MV-4-11 (cell line): Measurements from ENCODE around the gene PSAT1.

Experiments used
- DNase-seq: peaks from one replicate; lab custom pipeline; 2025; lab: John Stamatoyannopoulos, UW

PSAT1 gene

DNA sequence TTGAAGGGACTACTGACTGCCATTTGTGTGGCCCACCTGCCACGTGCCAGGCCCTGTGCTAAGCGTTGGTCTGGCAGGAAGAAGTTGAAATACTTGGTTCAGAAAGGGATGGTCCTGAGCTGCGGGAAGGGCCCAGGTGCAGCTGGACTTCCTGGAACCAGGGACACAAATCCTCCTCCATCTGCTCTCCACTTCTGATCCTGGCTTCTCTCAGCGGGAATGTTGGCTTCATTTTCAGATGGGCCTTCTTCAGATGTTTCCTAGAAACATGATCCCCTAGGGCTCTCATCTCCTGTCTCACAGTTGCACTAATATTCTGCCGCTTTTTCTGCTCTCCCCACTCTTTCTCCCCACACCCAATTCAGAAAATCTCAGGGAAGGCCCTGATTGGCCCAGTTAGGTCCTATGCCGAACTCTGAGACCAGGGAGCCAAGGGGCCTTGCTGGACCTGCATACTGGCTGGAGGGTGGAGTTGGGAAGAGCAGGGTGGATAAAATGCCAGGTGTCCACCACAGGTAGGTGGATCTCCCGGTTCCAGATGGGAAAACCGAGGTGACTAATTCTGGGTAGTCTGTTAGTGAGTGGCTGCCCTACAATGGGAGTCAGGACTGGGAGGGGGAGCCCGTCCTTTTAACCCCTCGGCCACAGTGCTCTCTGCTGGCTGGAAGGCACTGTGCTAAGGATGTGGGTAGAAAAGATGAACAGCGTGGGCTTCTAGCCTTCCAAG is 19.4 kb downstream of the PSAT1 start:
- no peak for DNase-seq

DNA sequence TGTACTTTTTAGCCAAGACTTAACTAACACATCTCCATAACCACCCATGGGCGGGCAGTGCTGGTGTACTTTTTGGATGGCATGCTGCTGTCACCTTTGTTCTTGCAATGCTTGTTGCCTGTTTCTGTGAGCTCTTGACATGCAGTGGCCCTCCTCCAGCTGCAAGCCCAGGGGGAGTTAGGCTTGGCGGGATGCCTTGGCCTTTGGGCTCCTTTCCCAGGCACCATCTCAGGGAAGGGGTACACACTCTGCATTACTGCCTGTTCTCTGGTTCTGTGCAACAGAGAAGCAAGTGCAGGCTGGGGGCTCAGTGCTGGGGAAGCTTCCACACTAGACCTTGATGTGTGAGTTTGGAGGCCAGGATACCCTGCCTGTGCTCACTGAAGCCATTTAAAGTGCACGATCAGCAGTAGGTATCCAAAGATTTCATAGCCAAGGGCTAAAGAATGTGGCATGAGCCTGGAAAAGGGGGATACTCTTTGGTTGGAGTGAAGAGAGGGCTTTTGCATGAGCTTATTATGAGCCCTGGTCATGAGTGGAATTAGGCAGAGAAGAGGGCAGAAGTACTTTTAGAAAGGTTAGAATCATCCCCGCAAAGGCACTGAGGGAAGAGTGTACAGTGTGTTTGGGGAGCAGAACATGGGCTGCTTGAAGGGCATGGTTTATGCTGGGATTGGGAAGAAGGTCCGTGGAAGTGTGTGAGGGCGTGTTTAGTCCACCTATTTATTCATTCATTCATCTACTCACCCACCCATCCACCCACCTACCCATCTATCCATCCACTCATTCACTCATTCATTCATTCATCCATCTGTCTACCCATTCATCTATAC is 22.5 kb downstream of the PSAT1 start:
- DNase-seq, result no peak

DNA sequence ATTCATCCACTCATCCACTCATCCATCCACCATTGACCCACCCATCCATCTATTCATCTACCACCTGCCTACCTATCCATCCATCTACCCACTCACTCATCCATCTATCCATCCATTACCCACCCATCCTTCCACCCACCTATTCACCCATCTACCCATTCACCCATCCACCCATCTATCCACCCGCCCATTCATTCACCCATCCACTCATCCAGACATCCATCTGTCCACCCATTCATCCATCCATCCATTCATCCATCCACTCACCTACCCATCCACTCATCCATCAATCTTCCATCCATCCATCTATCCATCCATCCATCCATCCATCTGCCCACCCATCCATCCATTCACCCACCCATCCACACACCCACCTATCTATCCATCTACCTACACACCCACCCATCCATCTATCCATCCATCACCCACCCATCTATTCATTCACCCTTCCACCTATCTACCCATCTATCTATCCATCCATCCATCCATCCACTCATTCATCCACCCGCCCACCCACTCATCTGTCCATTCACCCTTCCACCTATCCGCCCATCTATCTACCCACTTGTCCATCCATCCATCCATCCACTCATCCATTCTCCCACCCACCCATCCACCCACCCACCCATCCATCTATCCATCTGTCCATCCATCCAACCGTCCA is 23.2 kb downstream of the PSAT1 start:
- DNase-seq, result no peak

DNA sequence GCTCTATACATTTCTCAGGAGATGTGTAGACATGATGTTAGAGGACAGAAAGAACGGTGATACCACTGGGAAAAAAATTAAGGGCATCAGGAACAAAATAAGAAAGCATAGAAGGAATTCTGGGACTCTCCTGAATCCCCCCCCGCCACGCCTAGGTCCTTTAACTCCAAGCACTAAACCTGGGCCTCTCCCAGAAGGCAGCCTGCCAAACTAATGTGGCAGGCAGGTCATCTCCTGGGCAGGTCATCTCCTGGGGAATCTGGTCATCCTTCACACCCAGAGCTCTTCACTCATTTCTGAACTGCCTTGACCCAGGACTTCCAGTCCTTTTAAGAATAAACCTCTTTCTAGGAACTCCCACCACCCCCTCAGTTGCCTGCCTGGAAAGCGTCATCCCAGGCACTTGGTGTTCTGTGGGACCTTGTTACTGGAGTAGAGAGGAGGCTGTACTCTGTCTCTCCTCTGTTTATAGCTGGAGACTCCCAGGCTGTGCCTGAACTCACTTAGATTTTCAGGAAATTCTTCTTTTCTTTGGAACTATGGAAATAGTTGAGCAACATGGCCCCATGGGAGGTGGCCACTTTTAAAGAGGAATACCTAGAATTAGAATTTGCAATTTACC is 24.1 kb downstream of the PSAT1 start:
- DNase-seq, result no peak

DNA sequence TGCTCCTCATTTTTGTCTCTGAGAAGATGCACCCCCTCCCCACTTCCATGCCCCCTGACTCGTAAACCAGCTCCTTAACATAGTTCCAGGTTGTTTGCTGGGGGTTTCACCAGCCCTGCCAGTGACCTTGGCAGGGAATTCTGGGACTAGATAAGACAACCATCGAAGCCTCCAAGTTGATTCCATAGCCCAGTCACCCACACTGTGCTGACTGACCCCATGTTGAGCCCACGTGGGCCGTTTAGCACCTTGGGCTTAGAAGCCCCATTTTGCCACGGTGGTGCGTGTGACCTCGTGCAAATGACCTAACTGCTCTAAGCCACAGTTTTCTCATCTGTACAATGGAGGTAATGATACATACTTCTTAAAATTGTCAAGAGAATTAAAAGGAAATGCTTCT is 24.6 kb downstream of the PSAT1 start:
- DNase-seq, result no peak

DNA sequence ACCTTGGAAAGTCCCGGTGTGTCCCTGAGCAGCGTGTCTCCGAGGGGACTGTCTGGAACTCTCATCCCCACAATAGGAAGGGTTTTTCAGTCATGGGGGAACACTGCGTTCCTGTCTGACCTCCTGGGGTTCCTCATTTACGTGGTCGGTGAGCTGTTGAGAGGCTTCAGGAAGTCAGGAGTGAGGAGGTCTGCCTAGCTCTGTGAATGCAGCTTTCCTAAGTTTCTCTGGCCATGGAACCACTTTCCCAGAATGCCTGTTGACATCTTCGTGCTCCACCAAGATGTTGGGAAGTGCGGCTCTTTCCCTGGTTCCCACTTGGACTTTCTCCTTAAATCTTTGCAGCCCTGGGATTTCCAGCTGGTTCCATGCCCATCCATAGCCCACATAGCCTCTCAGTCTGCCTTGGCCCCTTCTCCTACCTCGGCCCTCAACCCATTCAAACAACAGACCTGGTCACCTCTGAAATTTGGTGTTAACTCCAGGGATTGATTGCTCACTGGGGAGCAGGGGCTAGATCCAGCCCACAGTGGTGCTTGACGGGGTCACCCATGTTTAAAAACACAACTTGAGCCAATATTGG is 27.2 kb downstream of the PSAT1 start:
- no peak for DNase-seq

DNA sequence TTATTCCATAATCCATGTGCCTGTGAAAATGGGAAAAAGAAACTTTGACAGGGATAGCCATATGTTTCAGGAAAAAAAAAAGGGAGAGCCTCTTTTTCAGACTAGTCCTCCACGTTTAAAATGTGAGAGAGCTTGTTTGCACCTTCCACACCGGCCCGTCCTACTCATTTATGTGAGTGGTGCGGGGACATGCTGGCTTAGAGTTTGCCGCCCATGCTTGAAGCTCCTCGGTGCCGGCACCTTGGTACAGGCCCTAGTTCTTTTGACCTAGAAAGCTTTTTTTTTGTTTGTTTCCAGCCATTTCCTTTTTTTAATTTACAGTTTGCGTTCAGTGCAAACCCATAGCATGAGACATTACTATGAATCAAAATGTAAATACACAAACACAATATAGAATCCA is 27.8 kb downstream of the PSAT1 start:
- DNase-seq, result no peak

DNA sequence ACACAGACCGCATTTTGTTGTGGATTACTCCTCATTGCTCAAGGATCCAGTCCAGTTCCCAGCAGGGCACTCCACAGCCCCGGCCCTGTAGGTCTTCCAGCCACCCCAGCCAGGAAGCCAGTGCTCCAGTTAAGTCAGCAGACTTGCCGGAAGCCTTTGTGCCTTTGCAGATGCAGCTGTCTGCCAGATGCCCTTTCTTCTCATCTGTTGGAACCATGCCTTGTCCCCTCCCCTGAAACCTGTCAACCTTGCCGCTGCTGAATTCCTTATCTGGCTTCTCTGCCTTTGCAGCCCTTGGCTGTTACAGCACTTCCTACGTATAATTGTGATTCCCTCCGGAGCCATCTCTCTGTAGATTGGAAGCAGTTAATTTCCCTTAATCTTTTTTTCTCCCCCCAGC is 28.4 kb downstream of the PSAT1 start:
- no peak for DNase-seq

DNA sequence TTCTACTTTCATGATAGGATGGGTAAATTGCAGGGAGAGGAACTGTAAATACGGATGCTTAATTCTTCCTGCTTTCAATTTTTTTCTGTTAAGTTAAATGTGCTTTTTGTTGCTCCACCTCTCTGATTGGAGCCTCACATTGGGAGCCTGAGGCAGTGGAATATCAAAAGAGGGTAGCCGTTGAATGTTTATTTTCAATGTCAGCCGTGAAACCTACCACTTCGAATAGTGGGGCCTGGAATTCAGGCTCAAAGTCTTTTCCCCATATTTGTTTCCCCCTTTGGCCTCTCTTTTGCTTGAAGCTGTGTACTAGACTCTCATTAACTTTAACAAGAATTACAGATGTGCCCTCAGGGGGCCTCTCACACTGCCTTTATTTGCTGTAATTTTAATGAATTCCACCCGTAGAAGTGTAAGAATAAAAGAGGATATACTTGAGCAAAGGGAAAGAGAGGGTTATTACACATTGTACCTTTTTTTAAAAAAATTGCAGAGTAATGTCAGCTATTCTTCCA is 29.0 kb downstream of the PSAT1 start:
- DNase-seq, result no peak

DNA sequence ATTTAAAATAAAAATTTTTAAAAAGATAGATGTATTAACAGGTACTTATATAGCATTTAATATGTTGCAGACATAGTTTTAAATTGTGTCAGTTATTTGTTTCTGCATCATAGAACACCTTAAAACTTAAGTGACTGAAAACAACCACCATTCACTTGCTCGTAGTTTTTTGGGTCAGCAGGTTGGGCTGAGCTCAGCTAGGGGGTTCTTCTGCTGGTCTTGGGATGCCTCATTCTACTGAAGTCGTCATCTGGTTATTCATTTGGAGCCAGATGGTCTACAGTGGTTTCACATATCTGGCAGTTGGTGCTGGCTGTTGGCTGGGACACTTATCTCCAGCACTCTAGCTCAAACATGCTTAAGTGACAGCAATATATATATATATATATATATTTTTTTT is 29.6 kb downstream of the PSAT1 start:
- no peak for DNase-seq

DNA sequence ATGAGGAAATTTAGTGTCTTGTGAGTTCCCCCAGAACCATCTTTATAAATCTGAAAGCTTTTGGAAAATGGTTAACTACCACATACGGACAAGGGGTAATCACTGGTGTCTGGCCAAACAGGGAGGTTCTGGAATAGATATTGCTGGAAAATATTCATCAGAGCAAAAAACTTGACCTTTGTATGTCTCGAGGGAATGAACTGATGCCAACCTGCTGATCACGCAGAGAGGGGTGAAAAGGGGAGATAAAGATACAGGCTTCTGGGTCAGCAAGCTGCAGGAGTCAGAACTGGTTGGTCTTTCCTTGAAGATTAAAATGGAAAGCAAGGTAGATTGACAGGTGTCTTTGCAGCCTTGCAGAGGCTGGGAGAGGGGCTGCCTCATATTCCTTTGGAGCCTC is 35.5 kb downstream of the PSAT1 start:
- no peak for DNase-seq

DNA sequence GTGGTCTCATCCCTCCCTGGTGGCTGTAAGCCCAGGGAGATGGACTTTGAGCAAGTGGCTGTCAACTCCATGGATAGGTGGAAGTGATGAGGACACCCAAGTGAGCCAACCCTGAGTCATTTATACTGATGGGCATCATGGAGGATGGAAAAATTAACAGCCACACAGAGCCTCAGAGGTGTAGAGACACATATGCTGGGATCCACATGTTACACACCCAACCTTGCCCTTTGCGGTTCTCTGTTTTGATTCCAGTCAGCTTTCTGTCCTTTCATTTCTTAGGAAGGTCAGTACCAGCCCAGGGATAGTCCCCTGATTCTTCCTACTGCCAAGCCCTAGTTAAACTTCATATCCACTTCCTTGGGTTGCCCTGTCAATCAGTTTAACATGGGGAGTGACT is 51.9 kb downstream of the PSAT1 start:
- DNase-seq, result no peak

DNA sequence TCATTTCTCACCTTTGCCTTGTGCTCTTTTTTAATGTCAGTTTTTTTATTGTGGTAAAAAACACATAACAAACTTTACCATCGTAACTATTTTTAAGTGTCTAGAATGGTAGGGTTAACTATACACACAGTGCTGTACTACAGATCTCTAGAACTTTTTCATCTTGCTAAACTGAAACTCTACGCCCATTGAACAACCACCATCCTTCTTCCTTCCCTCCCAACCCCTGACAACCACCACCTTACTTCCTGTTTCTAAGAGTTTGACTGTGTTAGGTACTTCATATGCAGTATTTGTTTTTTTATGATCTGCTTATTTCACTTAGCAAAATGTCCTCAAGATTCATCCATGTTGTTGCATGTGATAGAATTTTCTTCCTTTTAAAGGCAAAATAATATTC is 54.9 kb downstream of the PSAT1 start:
- DNase-seq, result no peak

DNA sequence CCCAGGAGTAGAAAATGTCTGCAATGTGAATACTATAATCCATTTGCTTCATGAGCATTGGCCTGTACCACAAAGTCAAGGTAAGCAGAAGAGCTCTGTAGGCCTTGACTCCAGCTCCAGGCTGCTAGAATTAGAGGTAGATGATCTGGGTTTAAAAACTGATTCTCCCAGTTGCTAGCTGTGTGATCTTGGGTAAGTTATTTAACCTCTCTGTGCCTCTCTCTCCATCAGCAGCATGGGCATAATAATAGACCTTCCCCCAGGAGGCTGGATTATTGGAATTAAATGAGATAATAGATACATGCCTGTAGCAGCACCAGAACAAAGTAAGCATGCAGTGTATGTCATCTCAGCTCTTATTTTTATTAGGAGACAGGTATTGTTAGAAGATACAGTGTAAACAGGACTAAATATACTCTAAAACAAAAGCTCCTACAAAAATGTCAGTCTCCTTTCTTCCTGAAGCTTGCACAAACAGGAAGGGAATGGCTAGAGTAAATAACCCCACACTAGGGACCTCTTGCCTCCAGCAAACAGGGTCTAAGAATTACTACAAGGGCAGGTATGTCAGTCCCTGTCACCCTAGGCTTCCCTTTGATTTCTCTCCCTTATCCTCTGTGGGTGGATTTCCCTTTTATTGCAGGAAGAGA is 57.5 kb downstream of the PSAT1 start:
- no peak for DNase-seq

DNA sequence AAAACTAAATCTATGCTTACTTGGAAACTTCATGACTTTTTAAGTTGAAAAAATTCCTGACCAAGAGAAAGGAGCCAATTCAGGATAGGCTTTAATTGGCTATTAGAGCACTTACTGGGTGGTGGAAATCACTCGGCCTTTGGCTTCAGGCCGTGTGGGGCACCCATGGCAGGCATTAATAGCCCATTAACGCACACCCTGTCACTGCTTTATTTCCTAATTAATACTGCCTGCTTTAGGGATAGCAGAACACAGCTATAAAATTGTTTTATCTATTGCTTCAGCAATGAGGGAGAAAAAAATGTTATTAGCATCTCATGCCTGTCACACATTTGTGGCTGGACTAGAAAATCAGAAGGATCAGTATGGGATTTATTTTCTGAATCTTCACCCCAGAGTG is 58.1 kb downstream of the PSAT1 start:
- DNase-seq, result no peak

DNA sequence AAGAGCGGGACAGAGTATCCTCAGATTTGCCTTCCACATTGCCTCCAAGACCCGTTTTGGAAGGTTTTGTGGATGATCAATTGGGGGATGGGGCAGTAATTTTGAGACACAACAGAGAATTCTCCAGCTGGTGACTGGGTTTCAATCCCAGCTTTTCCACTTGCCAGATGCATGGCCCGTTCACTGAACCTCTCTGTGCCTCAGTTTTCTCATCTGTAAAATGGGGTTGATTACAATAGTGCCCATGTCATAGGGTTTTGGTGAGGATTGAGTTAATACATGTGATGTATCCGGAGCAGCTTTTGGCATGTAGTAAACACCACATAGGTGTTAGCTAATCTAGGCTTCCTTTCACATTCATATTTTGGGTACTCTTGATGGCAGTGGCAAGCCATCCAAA is 59.7 kb downstream of the PSAT1 start:
- no peak for DNase-seq

DNA sequence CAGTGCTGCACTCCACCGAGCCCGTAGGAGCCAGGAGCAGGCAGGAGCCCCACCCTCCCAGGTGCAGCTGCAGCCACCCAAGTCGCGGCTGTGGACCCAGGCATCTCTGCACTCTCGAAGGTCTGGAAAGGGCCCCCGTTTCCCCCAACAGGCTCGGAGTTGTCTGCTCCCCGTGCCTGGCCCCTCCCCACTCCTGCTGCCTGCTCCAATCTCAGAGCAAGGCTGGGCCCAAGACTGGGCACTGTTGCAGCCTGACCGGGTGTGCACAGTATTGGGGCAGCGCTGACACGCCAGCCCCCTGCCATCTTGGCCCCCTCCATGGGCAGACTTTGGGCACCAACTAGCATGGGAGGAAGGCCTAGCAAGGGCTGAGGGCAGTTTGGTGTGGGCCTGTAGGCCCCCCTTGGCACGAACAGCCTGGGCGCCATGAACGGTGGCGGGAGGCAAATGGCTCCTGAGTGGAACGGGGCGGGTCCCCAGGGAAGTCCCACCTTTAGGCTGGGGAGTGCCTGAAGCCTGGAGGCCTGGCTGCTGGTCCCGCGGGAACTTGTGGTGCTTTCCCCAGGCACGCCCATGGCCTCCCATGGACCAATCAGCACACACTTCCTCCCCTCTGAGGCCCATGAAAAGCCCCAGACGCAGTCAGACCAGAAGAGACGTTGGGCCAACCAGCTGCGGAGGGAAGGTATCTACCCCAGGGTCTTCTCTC is 60.4 kb downstream of the PSAT1 start:
- no peak for DNase-seq

DNA sequence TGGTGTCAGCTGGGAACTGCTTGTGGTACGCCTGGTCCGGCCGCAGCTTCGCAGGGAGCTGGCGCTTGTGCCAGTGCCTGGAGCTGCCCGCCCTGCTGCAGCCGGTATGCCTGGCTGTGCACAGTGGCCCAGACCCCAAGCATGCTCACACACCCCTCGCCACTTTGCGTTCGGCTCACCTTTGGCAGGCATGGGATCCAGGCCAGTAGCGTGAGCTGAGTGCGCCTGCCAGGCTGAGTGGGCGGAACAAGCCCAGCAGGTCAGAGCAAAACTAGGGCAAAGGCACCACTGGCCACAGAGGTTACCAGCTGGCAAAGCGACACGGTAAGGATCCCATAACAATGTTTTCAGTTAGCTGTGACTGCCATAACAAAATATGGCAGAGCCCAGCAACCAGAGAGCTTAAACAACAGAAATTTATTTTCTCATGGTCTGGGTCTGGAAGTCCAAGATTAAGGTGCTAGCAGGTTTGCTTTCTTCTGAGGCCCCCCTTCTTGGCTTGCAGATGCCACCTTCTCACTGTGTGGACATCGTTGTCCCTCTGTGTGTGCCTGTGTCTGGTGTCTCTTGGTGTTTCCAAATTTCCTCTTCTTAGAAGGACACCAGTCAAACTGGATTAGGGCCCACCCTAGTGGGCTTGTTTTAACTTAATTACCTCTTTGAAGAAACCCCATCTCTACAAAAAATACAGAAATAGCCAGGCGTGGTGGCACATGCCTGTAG is 61.6 kb downstream of the PSAT1 start:
- no peak for DNase-seq

DNA sequence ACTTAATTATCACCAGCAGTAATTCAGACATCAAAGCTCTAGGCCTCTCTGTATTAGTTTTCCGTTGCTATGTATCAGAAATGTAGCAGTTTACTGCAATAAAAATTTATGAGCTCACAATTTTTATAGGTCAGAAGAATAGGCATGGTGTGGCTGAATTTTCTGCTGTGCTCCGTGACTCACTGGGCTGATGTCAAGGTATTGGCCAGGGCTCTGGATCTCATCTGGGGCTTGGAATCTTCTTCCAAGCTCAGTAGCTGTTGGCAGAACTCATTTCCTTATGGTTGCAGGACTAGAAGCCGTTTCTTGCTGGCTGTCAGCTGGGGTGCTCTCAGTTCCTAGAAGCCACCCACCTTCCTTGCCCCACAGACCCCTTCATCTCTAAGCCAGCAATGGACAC is 66.3 kb downstream of the PSAT1 start:
- DNase-seq, result no peak
